ENCODE results near the gene SLC25A18. TPM values are rescaled to one million over a fixed set of nuclear protein-coding genes. Genes with fewer than 3 reads are reported as not detected.

SLC25A18 gene
- total RNA-seq, 1 experiment from 2014 or later: 2.1 TPM

DNA sequence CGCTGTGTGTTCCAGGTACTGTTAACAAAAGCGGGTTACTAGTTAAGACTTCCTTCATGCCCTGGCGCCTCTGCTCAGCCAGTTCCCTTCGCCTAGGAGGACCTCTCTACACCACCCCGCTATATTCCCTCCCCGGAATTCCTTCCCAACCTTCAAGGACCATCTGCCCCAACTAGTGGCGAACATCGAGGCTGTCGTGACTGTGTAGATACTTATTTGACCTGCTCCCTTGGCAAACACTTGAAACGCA, 74.8 kb downstream of the SLC25A18 start (continued):
- TF ChIP-seq, protein P1, sequence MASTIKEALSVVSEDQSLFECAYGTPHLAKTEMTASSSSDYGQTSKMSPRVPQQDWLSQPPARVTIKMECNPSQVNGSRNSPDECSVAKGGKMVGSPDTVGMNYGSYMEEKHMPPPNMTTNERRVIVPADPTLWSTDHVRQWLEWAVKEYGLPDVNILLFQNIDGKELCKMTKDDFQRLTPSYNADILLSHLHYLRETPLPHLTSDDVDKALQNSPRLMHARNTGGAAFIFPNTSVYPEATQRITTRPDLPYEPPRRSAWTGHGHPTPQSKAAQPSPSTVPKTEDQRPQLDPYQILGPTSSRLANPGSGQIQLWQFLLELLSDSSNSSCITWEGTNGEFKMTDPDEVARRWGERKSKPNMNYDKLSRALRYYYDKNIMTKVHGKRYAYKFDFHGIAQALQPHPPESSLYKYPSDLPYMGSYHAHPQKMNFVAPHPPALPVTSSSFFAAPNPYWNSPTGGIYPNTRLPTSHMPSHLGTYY (CRISPR knock-in tag; IDR thresholded peaks at IDR 0.05): no peak

DNA sequence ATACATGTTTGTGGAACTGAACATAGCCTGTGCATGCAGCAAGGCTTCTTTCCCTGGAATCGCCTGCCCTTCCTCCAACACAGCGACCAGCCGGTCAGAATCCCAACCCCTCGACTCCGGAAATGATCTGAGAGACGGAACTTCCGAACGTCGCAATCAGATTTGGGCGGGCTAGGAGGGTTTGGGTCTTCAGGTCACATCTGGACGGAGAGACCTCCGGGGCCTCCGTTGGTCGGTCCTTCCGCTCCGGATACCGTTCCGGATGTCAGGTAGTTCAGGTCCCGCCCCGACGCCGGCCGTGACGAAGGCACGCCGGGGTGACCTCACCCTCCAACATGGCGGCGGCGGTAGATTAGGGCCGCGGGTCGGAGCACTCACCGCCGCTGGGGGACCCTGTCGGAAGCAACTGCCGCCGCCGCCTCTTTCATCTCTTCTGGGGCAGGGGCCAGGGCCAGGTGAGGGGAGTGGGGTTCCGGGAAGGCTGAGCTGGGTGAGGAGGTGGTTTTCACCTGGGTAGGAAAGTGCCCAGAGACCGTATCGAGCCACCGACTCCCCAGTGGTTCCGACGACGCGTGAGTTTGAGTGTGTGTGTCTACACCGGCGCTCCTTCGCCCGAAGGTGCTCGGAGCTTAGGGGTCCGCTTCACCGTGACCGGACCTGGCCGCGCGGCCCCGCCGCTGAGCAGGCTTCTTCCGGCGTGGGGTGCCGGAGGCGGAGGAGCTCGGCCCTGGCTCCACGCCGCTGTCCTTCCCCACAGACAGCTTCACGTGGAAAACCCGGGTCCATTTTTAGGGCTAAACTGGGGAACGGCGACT, 75.3 kb downstream of the SLC25A18 start, which contains the start of gene BCL2L13:
BCL2L13 (plus strand) TSS at position 326 of the 815 bp plus-strand sequence. CDS start 16,955 bp downstream, outside the sequence.
- ATAC-seq (peak; percentile 95), DNase-seq (ENCODE audit: low spot score) (peak; percentile 94)
- peaks cover 12% of the 10 kb centered on the region for H3K36me3 Mint-ChIP-seq
- CTCF ChIA-PET: interaction anchor here (0.6 to 1.2 kb wide), 6 partner anchors 80 to 543 kb away, joined by 3 to 5 read pairs (median 4); no protein-coding TSS in a partner anchor
- H3K4me1 Mint-ChIP-seq: peaks cover 10% of the 10 kb centered on the region
- H3K27ac Mint-ChIP-seq: peak within 1 kb of the TSS; percentile 98
- POLR2A ChIA-PET: no interaction called here
- H3K9me3 Mint-ChIP-seq: no peaks in the 10 kb centered on the region
- peak within 1 kb of the TSS; percentile 89 for H3K4me3 Mint-ChIP-seq
- H3K27me3 Mint-ChIP-seq (ENCODE audit: low read depth): no peaks in the 10 kb centered on the region
- TF ChIP-seq ZNF423 (CRISPR knock-in tag; IDR thresholded peaks at IDR 0.05): no peak
- TF ChIP-seq, protein P2, sequence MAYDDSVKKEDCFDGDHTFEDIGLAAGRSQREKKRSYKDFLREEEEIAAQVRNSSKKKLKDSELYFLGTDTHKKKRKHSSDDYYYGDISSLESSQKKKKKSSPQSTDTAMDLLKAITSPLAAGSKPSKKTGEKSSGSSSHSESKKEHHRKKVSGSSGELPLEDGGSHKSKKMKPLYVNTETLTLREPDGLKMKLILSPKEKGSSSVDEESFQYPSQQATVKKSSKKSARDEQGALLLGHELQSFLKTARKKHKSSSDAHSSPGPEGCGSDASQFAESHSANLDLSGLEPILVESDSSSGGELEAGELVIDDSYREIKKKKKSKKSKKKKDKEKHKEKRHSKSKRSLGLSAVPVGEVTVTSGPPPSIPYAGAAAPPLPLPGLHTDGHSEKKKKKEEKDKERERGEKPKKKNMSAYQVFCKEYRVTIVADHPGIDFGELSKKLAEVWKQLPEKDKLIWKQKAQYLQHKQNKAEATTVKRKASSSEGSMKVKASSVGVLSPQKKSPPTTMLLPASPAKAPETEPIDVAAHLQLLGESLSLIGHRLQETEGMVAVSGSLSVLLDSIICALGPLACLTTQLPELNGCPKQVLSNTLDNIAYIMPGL (CRISPR knock-in tag; IDR thresholded peaks at IDR 0.05): peak; percentile 88
- no peak for TF ChIP-seq ZNF416 (CRISPR knock-in tag; IDR thresholded peaks at IDR 0.05)
- TF ChIP-seq, protein P3, sequence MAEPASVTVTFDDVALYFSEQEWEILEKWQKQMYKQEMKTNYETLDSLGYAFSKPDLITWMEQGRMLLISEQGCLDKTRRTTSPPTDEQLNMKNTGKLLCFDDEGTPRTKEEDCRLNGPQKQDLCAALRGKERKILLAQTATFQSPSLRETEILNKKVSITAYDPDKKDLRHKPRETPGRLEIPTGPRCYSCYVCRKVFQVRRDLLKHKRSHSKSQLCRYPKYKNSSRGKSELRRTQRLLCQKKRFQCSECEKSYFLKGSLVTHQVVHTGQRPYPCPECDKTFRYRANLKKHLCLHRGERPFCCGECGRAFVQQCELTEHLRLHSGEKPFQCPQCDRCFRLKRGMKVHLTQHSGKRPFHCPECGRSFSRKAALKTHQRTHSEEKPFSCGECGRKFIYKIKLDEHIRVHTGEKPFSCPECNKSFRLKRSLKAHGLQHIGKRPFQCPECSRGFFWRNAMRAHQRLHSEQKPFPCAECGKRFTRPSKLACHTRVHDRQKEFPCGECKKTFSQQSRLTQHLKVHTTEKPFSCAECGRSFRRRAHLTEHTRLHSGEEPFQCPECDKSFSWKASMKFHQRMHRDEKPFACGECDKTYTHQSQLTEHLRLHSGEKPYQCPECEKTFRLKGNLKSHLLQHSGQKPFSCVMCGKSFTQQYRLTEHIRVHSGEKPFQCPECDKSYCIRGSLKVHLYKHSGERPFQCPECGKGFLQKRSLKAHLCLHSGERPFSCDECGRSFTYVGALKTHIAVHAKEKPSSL (CRISPR knock-in tag; conservative IDR thresholded peaks at IDR 0.05): no peak
- peak; percentile 83 for TF ChIP-seq FOXK1 (CRISPR knock-in tag; IDR thresholded peaks at IDR 0.05)
- TF ChIP-seq SOX15 (CRISPR knock-in tag; IDR thresholded peaks at IDR 0.05): no peak
- TF ChIP-seq ZNF263 (CRISPR knock-in tag; IDR thresholded peaks at IDR 0.05; ENCODE audit: low read depth): no peak
- TF ChIP-seq ZNF138 (CRISPR knock-in tag; conservative IDR thresholded peaks at IDR 0.05): no peak
- TF ChIP-seq MYBL2 (CRISPR knock-in tag; IDR thresholded peaks at IDR 0.05): peak; percentile 60
- no peak for TF ChIP-seq IRF2 (CRISPR knock-in tag; IDR thresholded peaks at IDR 0.05; ENCODE audit: borderline replicate concordance, low read depth)
- TF ChIP-seq NFYB (CRISPR knock-in tag; conservative IDR thresholded peaks at IDR 0.05; ENCODE audit: low read depth): 0 out of 2 replicates have a peak, but pooled peaks have one; percentile 11
- TF ChIP-seq, protein P4, sequence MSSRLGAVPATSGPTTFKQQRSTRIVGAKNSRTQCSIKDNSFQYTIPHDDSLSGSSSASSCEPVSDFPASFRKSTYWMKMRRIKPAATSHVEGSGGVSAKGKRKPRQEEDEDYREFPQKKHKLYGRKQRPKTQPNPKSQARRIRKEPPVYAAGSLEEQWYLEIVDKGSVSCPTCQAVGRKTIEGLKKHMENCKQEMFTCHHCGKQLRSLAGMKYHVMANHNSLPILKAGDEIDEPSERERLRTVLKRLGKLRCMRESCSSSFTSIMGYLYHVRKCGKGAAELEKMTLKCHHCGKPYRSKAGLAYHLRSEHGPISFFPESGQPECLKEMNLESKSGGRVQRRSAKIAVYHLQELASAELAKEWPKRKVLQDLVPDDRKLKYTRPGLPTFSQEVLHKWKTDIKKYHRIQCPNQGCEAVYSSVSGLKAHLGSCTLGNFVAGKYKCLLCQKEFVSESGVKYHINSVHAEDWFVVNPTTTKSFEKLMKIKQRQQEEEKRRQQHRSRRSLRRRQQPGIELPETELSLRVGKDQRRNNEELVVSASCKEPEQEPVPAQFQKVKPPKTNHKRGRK (CRISPR knock-in tag; IDR thresholded peaks at IDR 0.05; ENCODE audit: borderline replicate concordance): no peak
- TF ChIP-seq ZNF671 (CRISPR knock-in tag; IDR thresholded peaks at IDR 0.05): no peak
- TF ChIP-seq, protein P5, sequence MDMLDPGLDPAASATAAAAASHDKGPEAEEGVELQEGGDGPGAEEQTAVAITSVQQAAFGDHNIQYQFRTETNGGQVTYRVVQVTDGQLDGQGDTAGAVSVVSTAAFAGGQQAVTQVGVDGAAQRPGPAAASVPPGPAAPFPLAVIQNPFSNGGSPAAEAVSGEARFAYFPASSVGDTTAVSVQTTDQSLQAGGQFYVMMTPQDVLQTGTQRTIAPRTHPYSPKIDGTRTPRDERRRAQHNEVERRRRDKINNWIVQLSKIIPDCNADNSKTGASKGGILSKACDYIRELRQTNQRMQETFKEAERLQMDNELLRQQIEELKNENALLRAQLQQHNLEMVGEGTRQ (CRISPR knock-in tag; IDR thresholded peaks at IDR 0.05): no peak
- TF ChIP-seq, protein P6, sequence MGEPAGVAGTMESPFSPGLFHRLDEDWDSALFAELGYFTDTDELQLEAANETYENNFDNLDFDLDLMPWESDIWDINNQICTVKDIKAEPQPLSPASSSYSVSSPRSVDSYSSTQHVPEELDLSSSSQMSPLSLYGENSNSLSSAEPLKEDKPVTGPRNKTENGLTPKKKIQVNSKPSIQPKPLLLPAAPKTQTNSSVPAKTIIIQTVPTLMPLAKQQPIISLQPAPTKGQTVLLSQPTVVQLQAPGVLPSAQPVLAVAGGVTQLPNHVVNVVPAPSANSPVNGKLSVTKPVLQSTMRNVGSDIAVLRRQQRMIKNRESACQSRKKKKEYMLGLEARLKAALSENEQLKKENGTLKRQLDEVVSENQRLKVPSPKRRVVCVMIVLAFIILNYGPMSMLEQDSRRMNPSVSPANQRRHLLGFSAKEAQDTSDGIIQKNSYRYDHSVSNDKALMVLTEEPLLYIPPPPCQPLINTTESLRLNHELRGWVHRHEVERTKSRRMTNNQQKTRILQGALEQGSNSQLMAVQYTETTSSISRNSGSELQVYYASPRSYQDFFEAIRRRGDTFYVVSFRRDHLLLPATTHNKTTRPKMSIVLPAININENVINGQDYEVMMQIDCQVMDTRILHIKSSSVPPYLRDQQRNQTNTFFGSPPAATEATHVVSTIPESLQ (CRISPR knock-in tag; IDR thresholded peaks at IDR 0.05): no peak
- TF ChIP-seq, protein P7, sequence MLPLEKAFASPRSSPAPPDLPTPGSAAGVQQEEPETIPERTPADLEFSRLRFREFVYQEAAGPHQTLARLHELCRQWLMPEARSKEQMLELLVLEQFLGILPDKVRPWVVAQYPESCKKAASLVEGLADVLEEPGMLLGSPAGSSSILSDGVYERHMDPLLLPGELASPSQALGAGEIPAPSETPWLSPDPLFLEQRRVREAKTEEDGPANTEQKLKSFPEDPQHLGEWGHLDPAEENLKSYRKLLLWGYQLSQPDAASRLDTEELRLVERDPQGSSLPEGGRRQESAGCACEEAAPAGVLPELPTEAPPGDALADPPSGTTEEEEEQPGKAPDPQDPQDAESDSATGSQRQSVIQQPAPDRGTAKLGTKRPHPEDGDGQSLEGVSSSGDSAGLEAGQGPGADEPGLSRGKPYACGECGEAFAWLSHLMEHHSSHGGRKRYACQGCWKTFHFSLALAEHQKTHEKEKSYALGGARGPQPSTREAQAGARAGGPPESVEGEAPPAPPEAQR (CRISPR knock-in tag; IDR thresholded peaks at IDR 0.05): no peak
- TF ChIP-seq TCF7 (CRISPR knock-in tag; IDR thresholded peaks at IDR 0.05; ENCODE audit: low read depth): peak; percentile 36; the same call in 1 of the 2 replicates
- TF ChIP-seq SP1 (CRISPR knock-in tag; conservative IDR thresholded peaks at IDR 0.05): peak; percentile 87
